ENCODE results near the gene ZFP69B.
A peak's percentile ranks its signal among the peaks of the same experiment; 100 is the strongest.

The ZFP69B gene

DNA sequence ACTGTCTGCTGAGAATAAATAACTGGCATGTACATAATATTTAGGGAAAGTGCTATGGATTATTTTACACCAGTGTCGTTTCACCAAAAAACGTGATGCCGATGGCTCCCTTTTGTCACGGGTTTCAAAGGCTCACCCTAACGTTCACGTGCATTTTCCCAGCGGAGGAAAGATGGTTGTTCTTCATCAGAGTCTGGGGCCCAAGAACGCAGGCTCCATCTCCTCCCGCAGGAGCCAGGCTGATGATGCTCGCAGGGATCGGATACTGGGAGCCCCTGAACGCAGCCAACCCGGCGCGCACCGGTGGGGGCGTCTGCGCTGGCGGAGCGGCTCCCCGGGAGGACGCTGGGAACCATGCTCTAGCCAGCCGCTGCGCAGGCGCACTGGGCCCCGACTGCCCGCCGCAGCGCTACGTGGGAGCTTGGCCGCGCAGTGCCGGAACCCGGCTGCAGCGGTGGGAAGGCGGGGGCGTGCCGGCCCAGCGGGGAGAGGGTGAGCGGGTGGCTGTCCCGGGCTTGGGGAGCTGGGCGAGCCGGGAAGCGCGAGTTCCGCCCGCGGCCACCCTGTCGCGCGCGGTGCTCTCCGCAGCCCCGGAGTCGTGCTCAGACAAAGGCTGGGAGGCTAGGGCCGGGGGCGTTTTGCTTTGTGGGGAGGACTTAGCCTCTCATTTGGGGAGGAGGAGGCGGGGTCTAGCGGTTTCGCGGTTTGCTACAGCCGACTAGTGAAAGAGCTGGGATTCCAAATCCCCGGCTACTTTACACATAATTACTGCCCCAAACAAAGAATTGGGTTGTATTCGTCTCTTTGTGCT lies at the start of gene ZFP69B:
Gene ZFP69B, plus strand, starts transcription at position 793 of the 811 bp plus-strand sequence. CDS start 486 bp downstream, outside the sequence.
- peak; percentile 87 for DNase-seq

DNA sequence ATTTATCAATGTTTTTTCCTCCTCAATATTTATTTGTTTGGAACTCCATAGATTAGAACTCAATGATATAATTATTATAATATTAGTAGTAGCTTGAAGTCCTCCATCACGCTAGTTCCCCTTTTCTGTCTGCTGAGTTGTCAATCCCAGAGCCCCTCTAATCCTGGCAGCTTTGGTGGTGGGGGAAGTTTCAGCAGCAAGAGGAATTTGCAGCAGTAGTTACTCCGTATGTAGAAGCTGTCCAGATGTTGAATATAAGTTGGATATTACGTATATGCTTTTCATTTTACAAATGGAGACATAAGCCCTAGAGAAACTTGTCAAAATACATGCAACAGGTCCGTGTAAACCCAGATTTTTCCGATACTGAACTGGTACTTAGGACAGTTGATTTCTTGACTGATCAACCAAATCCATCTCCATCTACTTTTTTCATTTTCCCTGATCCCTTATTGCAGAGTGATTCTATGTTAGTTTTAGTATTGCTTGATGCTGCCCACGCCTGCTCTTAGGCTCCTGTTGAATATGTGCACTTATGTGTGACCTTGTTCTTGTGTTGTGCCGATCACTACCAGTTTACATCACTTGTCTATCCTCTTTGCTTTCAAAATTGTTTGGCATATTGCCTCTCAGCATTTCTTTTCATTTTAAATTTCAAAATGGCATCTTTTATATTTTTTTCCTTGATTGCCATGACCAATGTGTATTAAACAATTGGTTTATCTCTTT lies 48.6 kb upstream of the ZFP69B start:
- DNase-seq, result no peak

- DNase-seq, result no peak
These were observed 45.4 kb upstream of the ZFP69B start for GRCh38 chr1:40404670-40405462.

DNA sequence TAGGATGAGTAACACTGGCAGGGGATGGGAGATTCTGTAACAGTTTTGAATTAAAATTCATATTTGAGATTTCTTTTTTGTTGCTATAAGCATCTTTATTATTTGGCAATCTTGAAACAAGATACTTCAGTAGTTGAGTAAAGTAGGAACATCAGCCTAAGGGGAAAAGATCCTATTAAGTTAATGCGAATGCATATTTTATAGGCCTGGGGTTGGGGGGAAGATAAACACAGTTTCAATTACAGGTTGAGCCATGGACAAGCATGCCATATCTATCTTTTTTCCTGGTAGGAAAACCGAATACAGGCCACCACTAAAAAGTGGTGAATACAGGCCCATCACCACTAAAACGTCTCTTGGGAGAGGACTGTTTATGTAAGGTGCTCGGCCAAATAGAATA lies 44.5 kb upstream of the ZFP69B start:
- DNase-seq, result no peak

- no peak for DNase-seq
These were observed 42.8 kb upstream of the ZFP69B start for GRCh38 chr1:40407453-40407852.

DNA sequence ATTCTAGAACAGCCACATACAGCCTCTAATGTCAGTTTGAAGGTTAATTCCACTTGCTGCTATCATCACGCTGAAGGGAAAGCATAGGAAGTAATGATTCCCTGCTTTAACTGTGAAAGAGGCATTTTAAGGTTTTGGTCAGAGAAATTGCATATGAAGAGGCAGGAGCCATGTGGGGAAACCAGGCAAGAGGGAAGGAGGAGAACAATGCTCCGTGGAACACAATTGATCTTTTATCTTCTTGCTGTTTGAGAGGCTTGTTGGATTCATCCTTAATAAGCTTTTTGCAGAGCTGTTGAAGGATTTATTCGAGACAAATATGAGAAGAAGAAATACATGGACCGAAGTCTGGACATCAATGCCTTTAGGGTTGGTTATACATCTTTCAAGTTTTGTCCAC lies 40.8 kb upstream of the ZFP69B start:
- DNase-seq, result no peak

DNA sequence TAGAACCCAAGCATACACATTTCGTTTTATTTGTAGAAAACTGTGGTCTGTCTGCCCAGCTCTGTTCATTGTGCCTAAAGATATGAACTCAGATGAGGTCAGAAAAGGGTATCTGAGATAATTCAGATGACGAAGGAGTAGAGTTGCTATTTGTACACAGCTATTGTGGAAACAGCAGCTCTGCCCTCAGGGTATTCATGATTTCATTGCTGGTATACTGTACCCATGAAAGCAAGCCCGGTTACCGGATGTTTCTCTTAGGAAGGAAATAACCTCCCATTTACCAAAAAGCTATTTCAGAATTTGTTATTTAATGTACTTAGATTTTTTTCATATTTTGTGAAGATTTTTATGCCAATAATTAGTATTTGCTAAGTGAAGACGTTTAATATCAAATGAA lies 39.0 kb upstream of the ZFP69B start:
- DNase-seq, result no peak

DNA sequence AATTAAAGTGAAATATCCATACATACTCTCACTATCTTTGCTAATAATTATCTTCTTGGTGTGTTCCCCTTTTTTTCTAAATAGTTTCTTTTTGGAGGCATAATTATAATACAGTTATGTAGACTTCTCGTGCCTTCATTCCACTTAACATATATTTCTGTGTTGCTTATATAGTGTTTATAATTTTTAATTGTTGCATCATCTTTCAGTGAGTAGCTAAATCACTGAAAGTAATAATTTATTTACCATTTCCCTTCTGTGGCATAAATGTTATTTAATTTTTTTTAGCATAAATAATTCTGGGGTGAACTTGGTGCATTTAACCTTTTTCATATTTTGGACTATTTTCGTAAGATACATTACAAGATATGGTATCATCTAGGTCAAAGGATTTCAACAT lies 38.4 kb upstream of the ZFP69B start:
- DNase-seq, result no peak

DNA sequence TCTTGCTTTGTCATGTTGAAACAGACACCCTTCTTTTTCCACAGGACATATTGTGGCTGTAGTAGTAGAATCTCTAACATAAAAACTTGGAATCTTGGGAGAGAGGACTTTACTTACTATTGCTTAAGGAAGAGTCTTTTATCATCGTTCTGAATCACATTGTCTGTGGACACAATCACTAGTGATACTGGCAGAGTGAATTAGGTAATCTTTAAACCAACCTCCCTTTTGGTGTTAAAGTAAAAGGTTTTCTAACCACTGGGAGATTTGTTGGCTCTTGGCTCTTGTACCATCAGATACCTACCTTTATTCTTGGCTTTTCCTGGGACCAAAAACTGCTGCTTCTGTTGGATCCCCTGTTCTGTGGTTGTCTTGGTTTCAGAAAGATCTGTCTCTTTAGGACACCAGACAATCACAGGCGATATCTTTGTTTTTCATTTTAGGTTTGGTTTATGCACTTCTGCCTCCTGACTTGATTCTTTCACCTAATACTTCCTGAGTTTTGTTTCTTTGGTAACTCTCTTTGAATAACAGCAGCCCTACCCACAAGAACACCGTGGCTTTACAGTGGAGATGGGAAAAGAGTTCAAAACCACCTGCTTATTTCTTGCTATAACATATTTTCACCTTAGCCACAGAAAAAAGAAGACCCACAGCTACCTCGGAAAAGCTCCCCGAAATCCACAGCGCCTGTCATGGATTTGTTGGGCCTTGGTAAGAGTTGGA lies 36.6 kb upstream of the ZFP69B start:
- no peak for DNase-seq

GRCh38 chr1:40414331-40414730 lies 35.9 kb upstream of the ZFP69B start:
- DNase-seq, result no peak

DNA sequence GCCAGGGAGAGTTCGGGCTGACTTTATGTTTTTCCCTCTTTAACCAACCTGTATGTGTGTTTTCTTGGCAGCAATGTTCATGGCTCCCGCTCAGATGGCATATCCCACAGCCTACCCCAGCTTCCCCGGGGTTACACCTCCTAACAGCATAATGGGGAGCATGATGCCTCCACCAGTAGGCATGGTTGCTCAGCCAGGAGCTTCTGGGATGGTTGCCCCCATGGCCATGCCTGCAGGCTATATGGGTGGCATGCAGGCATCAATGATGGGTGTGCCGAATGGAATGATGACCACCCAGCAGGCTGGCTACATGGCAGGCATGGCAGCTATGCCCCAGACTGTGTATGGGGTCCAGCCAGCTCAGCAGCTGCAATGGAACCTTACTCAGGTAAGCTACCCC lies 33.6 kb upstream of the ZFP69B start:
- no peak for DNase-seq

DNA sequence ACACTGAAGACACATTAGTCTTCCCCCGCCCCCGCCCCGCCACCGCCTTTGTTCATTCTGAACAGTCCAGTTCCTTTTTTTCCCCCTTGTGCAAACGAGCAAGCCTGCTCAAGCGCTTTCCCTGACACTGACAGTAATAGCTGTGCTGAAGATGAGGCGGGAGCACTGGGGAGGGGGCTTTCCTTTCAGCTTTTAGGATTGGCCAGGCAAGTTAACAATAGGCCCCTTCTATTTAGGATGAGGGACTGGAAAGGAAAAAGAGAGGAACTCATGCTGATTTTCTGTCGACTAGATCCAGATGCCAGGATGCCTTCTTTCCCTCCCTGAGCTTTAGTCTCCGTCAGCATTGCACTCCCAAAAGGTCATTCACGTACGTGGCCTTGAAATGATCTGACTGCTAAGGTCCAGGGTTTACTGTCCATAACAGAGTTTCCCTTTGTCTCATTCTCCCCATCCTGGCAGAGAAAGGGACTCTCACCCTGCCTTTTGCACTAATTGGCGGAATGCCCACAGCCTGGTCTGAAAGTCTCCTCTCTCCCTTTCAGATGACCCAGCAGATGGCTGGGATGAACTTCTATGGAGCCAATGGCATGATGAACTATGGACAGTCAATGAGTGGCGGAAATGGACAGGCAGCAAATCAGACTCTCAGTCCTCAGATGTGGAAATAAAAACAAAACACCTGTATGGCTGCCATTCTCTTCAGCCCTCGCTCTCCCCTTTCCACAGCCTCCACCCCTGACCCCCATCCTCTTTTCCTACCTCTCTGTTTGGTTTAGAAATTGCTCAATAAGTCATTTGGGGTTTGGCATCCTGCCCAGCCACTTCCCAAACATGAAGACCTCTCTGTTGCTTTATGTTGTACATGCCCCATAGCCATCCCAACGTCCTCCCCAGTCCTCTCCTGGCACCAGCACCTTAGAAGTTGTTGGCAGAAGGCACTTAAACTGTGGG lies 28.6 kb upstream of the ZFP69B start:
- DNase-seq, result no peak

DNA sequence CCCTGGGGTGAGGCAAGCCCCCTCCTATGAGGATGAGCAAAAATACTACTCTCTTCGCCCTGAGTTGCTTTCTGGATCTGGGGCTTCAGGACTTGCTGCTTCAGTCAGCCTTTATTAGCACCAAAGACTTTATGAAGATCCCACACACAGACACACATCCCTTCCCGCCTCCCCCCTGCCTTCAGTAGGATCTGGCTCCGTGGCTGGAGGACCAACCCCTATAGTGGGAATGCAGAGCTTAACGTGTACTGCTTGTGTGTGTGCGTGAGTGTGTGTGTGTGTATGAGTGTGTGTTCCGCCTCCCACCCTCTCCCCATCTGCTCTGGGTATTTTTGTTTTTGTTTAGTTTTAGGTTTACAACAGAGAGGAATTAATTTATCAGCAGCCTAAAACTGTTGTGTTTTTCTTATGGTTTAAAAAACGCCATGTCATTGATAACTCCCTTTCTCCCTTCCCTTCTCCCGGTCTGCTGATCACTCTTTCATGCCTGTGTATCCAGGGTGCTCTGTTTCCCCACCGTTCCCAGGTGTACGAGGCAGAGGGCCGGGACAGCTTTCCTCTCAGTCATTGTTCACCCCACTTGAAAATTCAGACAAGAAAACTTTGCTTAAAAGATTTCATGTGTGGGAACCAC lies 27.5 kb upstream of the ZFP69B start:
- DNase-seq, result no peak

- no peak for DNase-seq
These were observed 27.0 kb upstream of the ZFP69B start for GRCh38 chr1:40423264-40423642.

- no peak for DNase-seq
These were observed 26.2 kb upstream of the ZFP69B start for GRCh38 chr1:40423951-40424618.

DNA sequence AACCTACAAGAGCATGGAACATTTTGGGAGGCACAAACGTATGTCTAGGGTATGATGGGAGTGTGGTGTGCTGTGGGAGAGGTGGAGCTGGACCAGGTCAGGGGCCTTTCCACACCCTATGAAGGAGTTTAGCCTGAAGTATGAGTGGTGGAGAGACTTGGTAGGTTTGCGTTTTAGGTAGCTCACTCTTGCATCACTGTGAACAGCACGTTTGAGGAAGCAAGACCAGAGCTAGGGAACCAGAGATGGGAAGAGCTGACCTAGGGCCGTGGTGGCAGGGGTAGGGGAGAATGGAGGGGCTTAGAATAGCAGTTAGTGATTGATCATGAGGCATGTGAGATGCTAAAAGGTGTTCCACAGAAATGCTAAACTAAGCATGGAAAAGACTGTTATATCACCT lies 25.1 kb upstream of the ZFP69B start:
- DNase-seq, result no peak

DNA sequence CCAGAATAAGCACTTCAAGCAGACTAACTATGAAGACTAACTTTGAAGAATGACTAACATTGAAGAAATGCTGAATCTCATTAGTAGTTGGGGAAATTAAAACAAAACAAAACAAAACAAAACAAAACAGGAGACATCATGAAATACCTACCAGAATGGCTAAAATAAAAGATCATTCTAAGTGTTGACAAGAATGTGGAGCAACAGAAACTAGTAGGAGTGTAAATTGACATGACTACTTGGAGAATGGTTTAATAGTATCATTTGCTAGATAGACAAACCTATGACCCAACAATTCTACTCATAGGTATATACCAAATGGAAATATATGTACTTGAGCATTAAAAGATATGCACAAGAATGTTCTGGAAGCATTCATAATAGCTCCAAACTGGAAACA lies 18.9 kb upstream of the ZFP69B start:
- no peak for DNase-seq

- DNase-seq, result no peak
These were observed 17.5 kb upstream of the ZFP69B start for GRCh38 chr1:40432644-40433390.

GRCh38 chr1:40435471-40435870 lies 14.8 kb upstream of the ZFP69B start:
- DNase-seq, result no peak

- DNase-seq, result no peak
These were observed 14.4 kb upstream of the ZFP69B start for GRCh38 chr1:40435876-40436275.

Data from activated naive CD4-positive, alpha-beta T cell treated with Interleukin-2 at 50 U/mL for 16 hours (primary cell).